Endothelial cell of umbilical vein (primary cell): ENCODE measurements around the gene SUPT4H1. TPM values are rescaled to one million over a fixed set of nuclear protein-coding genes. Genes with fewer than 3 reads are reported as not detected.

Source experiments
- BruUV-seq: library from RNA; stranded (reverse); fragments of 400-500 nt; replicated peaks from 2 replicates; lab custom pipeline; 2021; lab: Mats Ljungman, UMichigan
- CTCF ChIA-PET: fragments of 300-600, 350-600 bp; sonication (Branson Sonifier 250); formaldehyde crosslinking; loops from one replicate; lab custom pipeline; 2021; ENCODE audit warnings: antibody characterized with exemption, inconsistent platforms; lab: Charles Lee
- POLR2A ChIA-PET: fragments of 300-600, 350-600 bp; sonication (Branson Sonifier 250); formaldehyde crosslinking; loops from one replicate; lab custom pipeline; 2021; ENCODE audit warnings: antibody characterized with exemption, inconsistent platforms; lab: Charles Lee
- DNase-seq: peaks from one replicate; pipeline ENCODE4 v3.0.0-alpha.2; 2011; ENCODE audit warnings: low read depth, low spot score
- FAIRE-seq: peaks from 2 replicates; lab custom pipeline; 2011; peaks lifted over from hg19 to GRCh38; lab: Jason Lieb, UNC
- H2AFZ ChIP-seq: 2 replicates; pipeline ENCODE4 v1.6.0; 2012; ENCODE audit warnings: low read depth, low read length, control low read depth, inconsistent platforms
- H3K27ac ChIP-seq: 2 replicates; pipeline ENCODE4 v1.5.1; 2011; ENCODE audit warnings: low read depth, mild to moderate bottlenecking, control low read depth, low read length, moderate library complexity; ENCODE audit not compliant: insufficient read depth
- H3K27me3 ChIP-seq, 2 experiments: 2 replicates each; pipeline versions ENCODE4 v1.6.0 to v1.6.1; 2011; ENCODE audit warnings: low read length in 2 of 2, mixed read lengths in 1 of 2; ENCODE audit not compliant: control insufficient read depth in 2 of 2, insufficient read depth in 2 of 2
- H3K36me3 ChIP-seq, 2 experiments: 2 replicates in 1 of 2; 3 replicates in 1 of 2; pipeline ENCODE4 v1.5.1; 2011; ENCODE audit warnings: low read length in 2 of 2, mild to moderate bottlenecking in 1 of 2, moderate library complexity in 1 of 2; ENCODE audit not compliant: control insufficient read depth in 2 of 2, insufficient read depth in 2 of 2; ENCODE audit errors: extremely low read depth in 1 of 2
- H3K4me1 ChIP-seq: 3 replicates; pipeline ENCODE4 v1.5.1; 2011; ENCODE audit warnings: mild to moderate bottlenecking, low read length; ENCODE audit not compliant: control insufficient read depth, insufficient read depth; ENCODE audit errors: extremely low read depth
- H3K4me2 ChIP-seq: 2 replicates; pipeline ENCODE4 v1.6.1; 2011; ENCODE audit warnings: low read length, control low read depth, mixed read lengths; ENCODE audit not compliant: insufficient read depth
- H3K4me3 ChIP-seq, 3 experiments: fragments of 200-600 bp in 1 of 3; sonication (generic), shearing (Covaris generic) in 1 of 3; replicated peaks in 1 of 3; 2 replicates each; pipeline ENCODE4 v1.5.1; 2011 to 2016; ENCODE audit warnings: control low read depth in 3 of 3, low read length in 3 of 3, mild to moderate bottlenecking in 2 of 3, inconsistent platforms in 1 of 3, low read depth in 1 of 3, moderate library complexity in 1 of 3; ENCODE audit not compliant: insufficient read depth in 1 of 3
- H3K79me2 ChIP-seq: 2 replicates; pipeline ENCODE4 v1.6.0; 2012; ENCODE audit warnings: low read length, inconsistent platforms; ENCODE audit not compliant: control insufficient read depth, insufficient read depth
- H3K9ac ChIP-seq: replicated peaks from 2 replicates; pipeline ENCODE3; 2011; ENCODE audit warnings: low read length, control low read depth; ENCODE audit not compliant: insufficient read depth; ENCODE audit errors: extremely low read depth
- H3K9me1 ChIP-seq: replicated peaks from 3 replicates; pipeline ENCODE4 v1.6.0; 2011; ENCODE audit warnings: mild to moderate bottlenecking, low read length; ENCODE audit not compliant: control insufficient read depth, insufficient read depth; ENCODE audit errors: extremely low read depth
- H3K9me3 ChIP-seq: replicated peaks from 2 replicates; pipeline ENCODE4 v1.5.1; 2012; ENCODE audit warnings: low read length, inconsistent platforms; ENCODE audit not compliant: control insufficient read depth, insufficient read depth
- H4K20me1 ChIP-seq: replicated peaks from 2 replicates; pipeline ENCODE3; 2011; ENCODE audit warnings: mild to moderate bottlenecking, low read length; ENCODE audit not compliant: control insufficient read depth, insufficient read depth; ENCODE audit errors: extremely low read depth
- EZH2 ChIP-seq: IDR thresholded peaks from 2 replicates; pipeline ENCODE4 v1.6.1; 2012; ENCODE audit warnings: borderline replicate concordance, low read depth, mild to moderate bottlenecking, moderate library complexity, low read length, inconsistent platforms; ENCODE audit not compliant: severe bottlenecking
- FOS ChIP-seq: IDR thresholded peaks from 2 replicates; pipeline ENCODE4 v1.6.1; 2011; ENCODE audit warnings: mild to moderate bottlenecking, low read length, moderate library complexity, borderline replicate concordance; ENCODE audit not compliant: insufficient read depth
- GATA2 ChIP-seq: IDR thresholded peaks from 2 replicates; pipeline ENCODE4 v1.7.0; 2011; ENCODE audit warnings: low read depth, mild to moderate bottlenecking, moderate library complexity, mixed read lengths, low read length; ENCODE audit not compliant: insufficient read length, insufficient read depth
- JUN ChIP-seq: IDR thresholded peaks from 2 replicates; pipeline ENCODE4 v1.6.1; 2011; ENCODE audit warnings: borderline replicate concordance, low read depth; ENCODE audit not compliant: insufficient read length, insufficient read depth
- MYC ChIP-seq: IDR thresholded peaks from one replicate; pipeline ENCODE4 v1.6.1; 2011; ENCODE audit warnings: mild to moderate bottlenecking, low read depth, low read length
- POLR2A ChIP-seq: IDR thresholded peaks from 2 replicates; pipeline ENCODE4 v1.6.1; 2012; ENCODE audit warnings: low read depth, mild to moderate bottlenecking, control low read depth, low read length
- POLR2AphosphoS5 ChIP-seq: IDR thresholded peaks from 2 replicates; pipeline ENCODE4 v1.6.1; 2012; ENCODE audit warnings: low read depth, mild to moderate bottlenecking, control low read depth, low read length, moderate library complexity; ENCODE audit not compliant: insufficient read depth
- dilution Hi-C: fragments of 300-500 bp; cut with MboI; formaldehyde crosslinking; loops from one replicate; pipeline ENCODE4 v1.15.0; 2019; ENCODE audit warnings: low sequenced_read_pairs; ENCODE audit not compliant: extremely low pct_ligation_motif_present
- intact Hi-C: fragments of 100-400 bp; cut with micrococcal nuclease; formaldehyde crosslinking; loops from one replicate; pipeline ENCODE4 v1.10.0; 2022
- polyA plus RNA-seq, 4 experiments: library from polyadenylated mRNA; depleted of rRNA in 3 of 4; stranded (reverse) in 3 of 4; unstranded in 1 of 4; fragments of >200 nt; gene quantifications; 2 replicates each; pipeline versions ENCODE4 v1.2.1 to v1.2.3, GENCODE V29; 2011 to 2012; ENCODE audit warnings: missing spikeins in 1 of 4
- total RNA-seq: library from RNA; stranded (reverse); gene quantifications from 2 replicates; pipeline ENCODE4 v1.2.3, GENCODE V29; 2021
- TF ChIP-seq, protein P1 (sequence below): IDR thresholded peaks from 2 replicates; pipeline ENCODE4 v1.6.1; 2011; ENCODE audit not compliant: insufficient read depth, insufficient read length
- TF ChIP-seq, protein P2 (sequence below), 2 donors: IDR thresholded peaks; 1 replicate in 1 of 2; 2 replicates in 1 of 2; pipeline ENCODE4 v1.5.1; 2011; ENCODE audit warnings: low read length in 2 of 2, mild to moderate bottlenecking in 2 of 2, moderate library complexity in 2 of 2, control low read depth in 1 of 2, inconsistent platforms in 1 of 2, low read depth in 1 of 2; ENCODE audit not compliant: insufficient read depth in 1 of 2; ENCODE audit errors: extremely low read depth in 1 of 2

SUPT4H1 gene
- total and polyA plus RNA-seq, 2 donors (not counting 3 experiments of a cell fraction or from before 2014, with no cell fraction given), result 77.5 to 154 TPM

- Histone ChIP-seq H4K20me1 (no peaks in the 10 kb centered on the region), H2AFZ (no peak overlapping the region), H3K27me3 (peaks cover 0 to 6% of the 10 kb centered on the region in 2 experiments), H3K27ac (no peak overlapping the region), H3K9me3 (no peaks in the 10 kb centered on the region), H3K9ac (no peak overlapping the region), H3K4me1 (no peaks in the 10 kb centered on the region), H3K9me1 (no peaks in the 10 kb centered on the region), H3K4me2 (no peak overlapping the region), H3K4me3 (no peak overlapping the region), H3K79me2 (no peaks in the 10 kb centered on the region), H3K36me3 (no peaks in the 10 kb centered on the region)
- no TSS peak for BruUV-seq
- DNase-seq (no peak), FAIRE-seq (no peak)
- ChIA-PET POLR2A (no interaction called here), CTCF (interaction anchor here (0.8 to 2.1 kb wide), 4 partner anchors 9 to 54 kb away, joined by 3 to 6 read pairs (median 4); partner anchors contain the start of gene SUPT4H1)
- dilution Hi-C loops, result no loop called here
- intact Hi-C loops, result no loop called here
- TF ChIP-seq EZH2, result no peak
- TF ChIP-seq, protein P1, sequence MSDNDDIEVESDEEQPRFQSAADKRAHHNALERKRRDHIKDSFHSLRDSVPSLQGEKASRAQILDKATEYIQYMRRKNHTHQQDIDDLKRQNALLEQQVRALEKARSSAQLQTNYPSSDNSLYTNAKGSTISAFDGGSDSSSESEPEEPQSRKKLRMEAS, result no peak
- TF ChIP-seq GATA2, result no peak
- TF ChIP-seq POLR2AphosphoS5, result no peak
- TF ChIP-seq FOS, result no peak
- TF ChIP-seq, protein P2, sequence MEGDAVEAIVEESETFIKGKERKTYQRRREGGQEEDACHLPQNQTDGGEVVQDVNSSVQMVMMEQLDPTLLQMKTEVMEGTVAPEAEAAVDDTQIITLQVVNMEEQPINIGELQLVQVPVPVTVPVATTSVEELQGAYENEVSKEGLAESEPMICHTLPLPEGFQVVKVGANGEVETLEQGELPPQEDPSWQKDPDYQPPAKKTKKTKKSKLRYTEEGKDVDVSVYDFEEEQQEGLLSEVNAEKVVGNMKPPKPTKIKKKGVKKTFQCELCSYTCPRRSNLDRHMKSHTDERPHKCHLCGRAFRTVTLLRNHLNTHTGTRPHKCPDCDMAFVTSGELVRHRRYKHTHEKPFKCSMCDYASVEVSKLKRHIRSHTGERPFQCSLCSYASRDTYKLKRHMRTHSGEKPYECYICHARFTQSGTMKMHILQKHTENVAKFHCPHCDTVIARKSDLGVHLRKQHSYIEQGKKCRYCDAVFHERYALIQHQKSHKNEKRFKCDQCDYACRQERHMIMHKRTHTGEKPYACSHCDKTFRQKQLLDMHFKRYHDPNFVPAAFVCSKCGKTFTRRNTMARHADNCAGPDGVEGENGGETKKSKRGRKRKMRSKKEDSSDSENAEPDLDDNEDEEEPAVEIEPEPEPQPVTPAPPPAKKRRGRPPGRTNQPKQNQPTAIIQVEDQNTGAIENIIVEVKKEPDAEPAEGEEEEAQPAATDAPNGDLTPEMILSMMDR (IDR thresholded peaks at IDR 0.05; ENCODE audit: extremely low read depth in 1 of 2, insufficient read depth in 1 of 2, low read depth in 1 of 2, low read length in 2 of 2), result no peak
- no peak for TF ChIP-seq MYC
- no peak for TF ChIP-seq POLR2A
- TF ChIP-seq JUN, result no peak
Observed at GRCh38 chr17:58363457-58364185, 11.6 kb upstream of the SUPT4H1 start.
